Stimulated activated CD4-positive, alpha-beta T cell treated with anti-CD3 and anti-CD28 coated beads, Interleukin-1b, Interleukin-23, amount 100 ng/mL, for 4 hours (primary cell): Measurements from ENCODE around the gene SOBP.

Source experiments
- DNase-seq, 2 donors: peaks; one replicate each; pipeline ENCODE4 v3.0.0-alpha.2; 2020; ENCODE audit warnings: low read depth in 2 of 2

Gene SOBP

GRCh38 chr6:107523054-107523791 is 33.3 kb downstream of the SOBP start:
- no peak for DNase-seq

- no peak for DNase-seq
Observed at GRCh38 chr6:107523794-107524193, 33.9 kb downstream of the SOBP start.

GRCh38 chr6:107524626-107525025 is 34.7 kb downstream of the SOBP start:
- DNase-seq, result no peak

GRCh38 chr6:107531868-107532267 is 42.0 kb downstream of the SOBP start:
- DNase-seq, result no peak

DNA sequence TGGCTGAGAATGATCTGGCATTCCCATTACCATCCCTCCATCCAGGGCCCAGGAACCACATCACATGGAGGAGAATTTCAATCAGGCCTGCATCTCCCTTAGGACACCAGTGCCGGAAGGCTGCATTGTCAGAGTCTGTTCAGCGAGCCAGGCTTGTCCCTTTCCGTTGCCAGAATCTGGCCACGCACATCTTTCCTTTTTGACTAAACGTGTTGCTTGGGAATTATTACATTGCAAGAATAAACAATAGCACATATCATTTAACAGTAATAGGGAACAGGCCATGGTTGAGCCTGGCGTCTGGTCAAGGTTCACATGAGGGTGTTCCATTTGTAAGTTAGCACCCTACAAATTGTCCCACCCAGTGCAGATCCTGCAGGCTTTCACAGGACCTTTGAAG is 42.8 kb downstream of the SOBP start:
- DNase-seq, result no peak

GRCh38 chr6:107533415-107534059 is 43.6 kb downstream of the SOBP start:
- DNase-seq, result no peak

GRCh38 chr6:107534571-107535141 is 44.7 kb downstream of the SOBP start:
- no peak for DNase-seq

- no peak for DNase-seq
Observed at GRCh38 chr6:107535626-107536025, 45.7 kb downstream of the SOBP start.

GRCh38 chr6:107536180-107536961 is 46.5 kb downstream of the SOBP start:
- DNase-seq, result no peak

GRCh38 chr6:107537559-107537958 is 47.6 kb downstream of the SOBP start:
- no peak for DNase-seq

DNA sequence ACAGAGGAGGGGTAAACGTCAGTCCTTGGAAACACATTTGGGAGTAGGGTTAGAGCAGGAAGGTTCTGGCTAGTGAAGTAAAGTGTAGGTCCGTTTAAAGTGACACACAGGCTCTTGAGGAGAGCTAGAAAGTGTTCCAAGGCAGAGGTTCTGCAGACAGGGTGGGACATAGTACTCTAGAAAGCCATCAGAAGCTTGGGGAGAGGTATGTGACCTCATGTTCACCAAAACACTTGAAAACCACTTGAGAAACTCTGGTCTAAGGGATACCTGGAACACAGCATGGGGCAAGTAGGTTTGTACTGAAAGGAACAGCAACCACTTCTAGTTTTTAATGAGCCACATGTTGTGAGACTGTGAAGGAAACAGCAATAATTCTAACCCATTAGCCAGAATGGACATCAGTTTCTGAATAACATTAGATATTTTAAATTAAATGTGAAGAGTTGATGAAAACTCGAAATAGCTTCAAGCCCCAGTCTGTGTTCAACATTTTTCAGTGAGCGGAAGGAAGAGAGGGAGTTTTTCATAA is 49.0 kb downstream of the SOBP start:
- DNase-seq, result no peak

GRCh38 chr6:107539409-107539808 is 49.5 kb downstream of the SOBP start:
- DNase-seq, result no peak

DNA sequence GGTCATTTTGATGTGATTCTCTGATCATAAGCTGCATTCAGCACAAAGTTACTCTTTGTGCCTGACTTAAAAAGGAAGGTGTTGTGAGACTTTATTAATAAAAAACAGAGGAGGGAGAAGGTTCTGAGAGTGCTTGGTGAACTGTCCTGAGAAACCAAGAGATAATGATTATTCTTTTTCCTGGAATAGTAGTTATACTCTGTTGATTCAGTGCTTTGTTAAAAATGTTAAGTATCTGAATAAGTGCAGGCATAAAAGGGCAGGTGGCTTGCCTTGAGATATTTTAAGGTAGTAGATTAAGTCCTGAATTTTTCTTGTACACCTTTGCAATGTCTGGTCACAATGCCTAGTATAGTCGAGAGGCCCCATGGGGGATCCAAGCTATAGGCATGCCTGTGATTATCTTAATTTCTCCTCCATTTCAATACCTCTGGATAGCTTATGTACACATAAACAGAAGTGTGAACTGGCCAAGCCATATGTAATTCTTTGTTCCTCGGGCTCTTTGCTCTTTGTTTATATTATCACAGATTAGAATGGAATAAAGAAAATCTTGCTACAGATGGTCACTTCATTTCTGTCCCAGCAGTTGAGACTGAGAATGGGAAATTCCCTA is 50.0 kb downstream of the SOBP start:
- no peak for DNase-seq

DNA sequence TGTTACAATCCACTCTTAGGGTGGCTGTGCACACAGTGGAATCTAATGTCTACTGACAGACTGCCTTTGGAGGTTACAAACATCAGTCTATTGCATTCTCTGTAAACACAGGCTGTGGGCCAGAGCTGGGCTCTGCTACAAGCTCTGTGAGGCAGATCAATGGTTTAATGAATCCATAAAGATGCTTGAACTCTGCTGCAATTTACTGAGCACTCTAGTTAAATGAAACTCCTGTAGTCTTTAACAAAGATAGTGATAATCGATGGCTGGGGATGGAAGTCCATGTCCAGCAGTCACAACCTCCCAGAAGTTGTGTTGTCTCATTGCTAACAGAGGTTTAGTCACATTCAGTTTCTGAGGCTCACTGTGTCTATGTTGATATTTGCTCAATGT is 50.5 kb downstream of the SOBP start:
- DNase-seq, result no peak

- no peak for DNase-seq
Observed at GRCh38 chr6:107542192-107542668, 52.3 kb downstream of the SOBP start.

DNA sequence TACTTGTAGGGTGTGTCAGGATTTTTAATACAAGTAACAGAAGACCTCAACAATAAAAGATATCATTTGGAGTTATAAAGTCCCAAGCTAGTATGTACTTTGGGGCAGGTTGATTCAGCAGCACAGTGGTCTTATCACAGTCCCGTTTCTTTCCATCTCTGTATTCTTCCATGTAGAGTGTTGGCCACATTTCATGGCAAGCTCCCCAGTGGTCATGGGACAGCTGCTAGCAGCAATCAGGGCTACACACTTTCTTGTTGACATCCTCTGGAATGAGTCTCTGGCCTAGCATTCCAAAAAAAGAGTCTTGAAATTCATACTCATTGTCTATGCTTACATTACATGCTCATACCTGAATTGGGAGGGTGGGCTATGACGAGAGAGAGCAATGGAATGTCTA is 53.2 kb downstream of the SOBP start:
- DNase-seq, result no peak

- no peak for DNase-seq
Observed at GRCh38 chr6:107543567-107543966, 53.6 kb downstream of the SOBP start.

GRCh38 chr6:107545763-107546162 is 55.8 kb downstream of the SOBP start:
- DNase-seq, result no peak

- DNase-seq, result no peak
Observed at GRCh38 chr6:107546691-107547450, 57.0 kb downstream of the SOBP start.

- no peak for DNase-seq
Observed at GRCh38 chr6:107547451-107547840, 57.5 kb downstream of the SOBP start.
